KMS-11 (cell line): ENCODE results near the gene MADD.

Experiments
- H2AFZ ChIP-seq: fragments of 200-600 bp; sonication (generic); 2 replicates; pipeline ENCODE4 v1.6.1; 2016; ENCODE audit warnings: antibody characterized with exemption, mixed run types, low read depth
- H3K27ac ChIP-seq: fragments of 200-600 bp; sonication (generic); 2 replicates; pipeline ENCODE4 v1.6.1; 2016; ENCODE audit warnings: mild to moderate bottlenecking, mixed run types
- H3K27me3 ChIP-seq: fragments of 200-600 bp; sonication (generic); 2 replicates; pipeline ENCODE4 v1.6.1; 2017; ENCODE audit warnings: mild to moderate bottlenecking, low read depth, mixed run types, moderate library complexity; ENCODE audit not compliant: insufficient read depth
- H3K36me3 ChIP-seq: fragments of 200-600 bp; sonication (generic); 2 replicates; pipeline ENCODE4 v1.6.1; 2017; ENCODE audit warnings: mild to moderate bottlenecking, mixed run types; ENCODE audit not compliant: insufficient read depth
- H3K4me1 ChIP-seq: fragments of 200-600 bp; sonication (generic); 2 replicates; pipeline ENCODE4 v1.6.1; 2016; ENCODE audit warnings: mild to moderate bottlenecking, low read depth, mixed run types; ENCODE audit not compliant: poor library complexity, severe bottlenecking
- H3K4me2 ChIP-seq: fragments of 200-600 bp; sonication (generic); 2 replicates; pipeline ENCODE4 v1.7.0; 2016; ENCODE audit warnings: mild to moderate bottlenecking, mixed run types
- H3K4me3 ChIP-seq: fragments of 200-600 bp; sonication (generic); IDR thresholded peaks from 2 replicates; pipeline ENCODE4 v1.6.1; 2017; ENCODE audit warnings: low read depth, low read length, mixed read lengths; ENCODE audit not compliant: insufficient read depth
- H3K79me2 ChIP-seq: fragments of 200-600 bp; sonication (generic); 2 replicates; pipeline ENCODE4 v1.6.1; 2016; ENCODE audit warnings: low read depth, mixed run types; ENCODE audit not compliant: insufficient read depth
- H3K9ac ChIP-seq: fragments of 200-600 bp; sonication (generic); 2 replicates; pipeline ENCODE4 v1.6.1; 2016; ENCODE audit warnings: mild to moderate bottlenecking, mixed run types
- H4K20me1 ChIP-seq: fragments of 200-600 bp; sonication (generic); 2 replicates; pipeline ENCODE4 v1.6.1; 2016; ENCODE audit warnings: mild to moderate bottlenecking, mixed run types; ENCODE audit not compliant: insufficient read depth
- CTCF ChIP-seq: fragments of 200-600 bp; sonication (generic); conservative IDR thresholded peaks from 2 replicates; pipeline ENCODE4 v1.6.1; 2017; ENCODE audit warnings: low read depth, mild to moderate bottlenecking, antibody characterized with exemption, low read length, moderate library complexity, mixed read lengths

MADD gene

GRCh38 chr11:47235163-47235562 is 34.8 kb upstream of the MADD start:
- no peaks in the 10 kb centered on the region for H3K27me3 ChIP-seq

GRCh38 chr11:47236482-47236881 is 33.5 kb upstream of the MADD start:
- Histone ChIP-seq H4K20me1 (no peaks in the 10 kb centered on the region), H3K4me3 (no peak overlapping the region), H3K9ac (no peak overlapping the region), H3K27me3 (no peaks in the 10 kb centered on the region), H3K4me2 (no peak overlapping the region), H3K4me1 (no peaks in the 10 kb centered on the region), H3K27ac (no peak overlapping the region), H2AFZ (no peak overlapping the region), H3K36me3 (no peaks in the 10 kb centered on the region), H3K79me2 (no peaks in the 10 kb centered on the region)
- no peak for TF ChIP-seq CTCF

More at GRCh38 chr11:47235163-47235562, 34.8 kb upstream of the MADD start:
- Histone ChIP-seq H3K36me3 (no peaks in the 10 kb centered on the region), H3K27ac (no peak overlapping the region), H4K20me1 (no peaks in the 10 kb centered on the region), H2AFZ (no peak overlapping the region), H3K79me2 (no peaks in the 10 kb centered on the region), H3K4me3 (no peak overlapping the region), H3K9ac (no peak overlapping the region), H3K4me2 (no peak overlapping the region), H3K4me1 (no peaks in the 10 kb centered on the region)
- no peak for TF ChIP-seq CTCF

DNA sequence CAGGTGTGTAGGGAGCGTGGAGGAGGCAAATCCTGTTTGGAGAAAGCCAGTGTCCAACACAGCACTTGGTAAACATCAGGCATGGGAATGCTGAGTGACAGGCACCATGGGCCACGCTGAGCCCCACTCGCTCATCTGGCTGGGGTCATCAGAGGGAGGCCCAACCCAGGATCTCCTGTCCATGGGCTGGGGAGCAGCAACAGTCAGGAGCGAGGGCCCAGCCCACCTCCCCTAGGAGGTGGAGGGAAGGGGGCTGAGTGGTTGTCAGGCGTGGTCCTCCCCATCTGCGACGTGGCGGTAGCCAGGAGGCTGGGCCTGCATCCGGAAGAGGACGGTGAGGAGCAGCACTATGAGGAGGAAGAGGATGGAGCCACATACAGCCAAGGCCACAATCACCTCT is 30.1 kb upstream of the MADD start:
- Histone ChIP-seq H4K20me1 (no peaks in the 10 kb centered on the region), H3K79me2 (no peaks in the 10 kb centered on the region), H3K27me3 (no peaks in the 10 kb centered on the region), H3K4me2 (no peak overlapping the region), H3K9ac (no peak overlapping the region), H3K4me1 (no peaks in the 10 kb centered on the region), H3K27ac (no peak overlapping the region), H3K4me3 (no peak overlapping the region), H3K36me3 (no peaks in the 10 kb centered on the region), H2AFZ (no peak overlapping the region)
- TF ChIP-seq CTCF = no peak

GRCh38 chr11:47241841-47242301 is 28.1 kb upstream of the MADD start:
- H3K4me2 ChIP-seq = no peak overlapping the region
- no peak overlapping the region for H3K4me3 ChIP-seq
- no peak for TF ChIP-seq CTCF
- no peaks in the 10 kb centered on the region for H4K20me1 ChIP-seq
- H2AFZ ChIP-seq = no peak overlapping the region
- H3K4me1 ChIP-seq = peaks cover 6% of the 10 kb centered on the region
- H3K27me3 ChIP-seq = no peaks in the 10 kb centered on the region
- no peak overlapping the region for H3K27ac ChIP-seq
- no peaks in the 10 kb centered on the region for H3K79me2 ChIP-seq
- no peak overlapping the region for H3K9ac ChIP-seq
- no peaks in the 10 kb centered on the region for H3K36me3 ChIP-seq
